ENCODE data around the gene TMPRSS3. TPM values are rescaled to one million over a fixed set of nuclear protein-coding genes. Genes with fewer than 3 reads are reported as not detected.

TMPRSS3 gene
- total RNA-seq, 2 donors from 2014 or later, result not detected

GRCh38 chr21:42403611-42404231 is 7.9 kb upstream of the TMPRSS3 start, which contains the start of gene UBASH3A:
Gene UBASH3A (plus strand): TSS chr21:42403902. CDS start chr21:42403946, 44 bp downstream.
- Mint-ChIP-seq H3K36me3 (ENCODE audit: low read depth) (no peaks in the 10 kb centered on the region), H3K27ac (no peak within 1 kb of the TSS), H3K9me3 (no peaks in the 10 kb centered on the region), H3K4me3 (no peak within 1 kb of the TSS), H3K4me1 (peaks cover 3% of the 10 kb centered on the region), H3K27me3 (ENCODE audit: insufficient read depth) (no peaks in the 10 kb centered on the region)
- no peak within 1 kb of the TSS for H3K4me3 ChIP-seq (ENCODE audit: low read length)
- no peaks in the 10 kb centered on the region for H3K27me3 ChIP-seq (ENCODE audit: control insufficient read depth, insufficient read depth, low read length, poor library complexity, severe bottlenecking)
- no peak for DNase-seq
- no peak within 1 kb of the TSS for H3K27ac ChIP-seq (ENCODE audit: low read depth, low read length)
- no peak for TF ChIP-seq CTCF (conservative IDR thresholded peaks at IDR 0.05)
- H3K9ac ChIP-seq (ENCODE audit: extremely low read depth, low read length, poor library complexity, severe bottlenecking), result no peak within 1 kb of the TSS
- H3K9me3 ChIP-seq (ENCODE audit: control insufficient read depth, low read length), result peaks cover 7% of the 10 kb centered on the region
- H3K4me1 ChIP-seq (ENCODE audit: control insufficient read depth, insufficient read depth, low read length), result no peaks in the 10 kb centered on the region
- no peaks in the 10 kb centered on the region for H3K36me3 ChIP-seq (ENCODE audit: control insufficient read depth, insufficient read depth, low read length)
- WGBS, 2 experiments (ENCODE audit: insufficient coverage in 1 of 2, insufficient read length in 1 of 2), result 90 to 92% methylated on average over 17 to 21 of the region's 21 CpGs

- Histone ChIP-seq H3K4me1 (ENCODE audit: control insufficient read depth, insufficient read depth, low read length) (no peaks in the 10 kb centered on the region), H3K9ac (ENCODE audit: extremely low read depth, low read length, poor library complexity, severe bottlenecking) (no peak overlapping the region), H3K27me3 (ENCODE audit: control insufficient read depth, insufficient read depth, low read length, poor library complexity, severe bottlenecking) (no peaks in the 10 kb centered on the region), H3K27ac (ENCODE audit: low read depth, low read length) (no peak overlapping the region), H3K9me3 (ENCODE audit: control insufficient read depth, low read length) (peaks cover 7% of the 10 kb centered on the region), H3K36me3 (ENCODE audit: control insufficient read depth, insufficient read depth, low read length) (no peaks in the 10 kb centered on the region), H3K4me3 (ENCODE audit: low read length) (no peak overlapping the region)
- no peaks in the 10 kb centered on the region for H3K9me3 Mint-ChIP-seq
- no peak overlapping the region for H3K27ac Mint-ChIP-seq
- DNase-seq, result no peak
- WGBS, 2 experiments (ENCODE audit: insufficient coverage in 1 of 2, insufficient read length in 1 of 2), result 80 to 91% methylated on average over 1 to 2 of the region's 2 CpGs
- H3K4me1 Mint-ChIP-seq, result peaks cover 10% of the 10 kb centered on the region
- H3K27me3 Mint-ChIP-seq (ENCODE audit: insufficient read depth), result no peaks in the 10 kb centered on the region
- TF ChIP-seq CTCF (conservative IDR thresholded peaks at IDR 0.05), result no peak
- H3K4me3 Mint-ChIP-seq, result no peak overlapping the region
- H3K36me3 Mint-ChIP-seq (ENCODE audit: low read depth), result no peaks in the 10 kb centered on the region
Observed at GRCh38 chr21:42401820-42402251, 6.0 kb upstream of the TMPRSS3 start.

GRCh38 chr21:42401154-42401553 is 5.3 kb upstream of the TMPRSS3 start:
- Mint-ChIP-seq H3K27ac (no peak overlapping the region), H3K27me3 (ENCODE audit: insufficient read depth) (no peaks in the 10 kb centered on the region), H3K9me3 (no peaks in the 10 kb centered on the region), H3K4me1 (peaks cover 10% of the 10 kb centered on the region), H3K4me3 (no peak overlapping the region), H3K36me3 (ENCODE audit: low read depth) (no peaks in the 10 kb centered on the region)
- Histone ChIP-seq H3K27me3 (ENCODE audit: control insufficient read depth, insufficient read depth, low read length, poor library complexity, severe bottlenecking) (no peaks in the 10 kb centered on the region), H3K36me3 (ENCODE audit: control insufficient read depth, insufficient read depth, low read length) (no peaks in the 10 kb centered on the region), H3K4me3 (ENCODE audit: low read length) (no peak overlapping the region), H3K27ac (ENCODE audit: low read depth, low read length) (no peak overlapping the region), H3K4me1 (ENCODE audit: control insufficient read depth, insufficient read depth, low read length) (no peaks in the 10 kb centered on the region), H3K9me3 (ENCODE audit: control insufficient read depth, low read length) (peaks cover 7% of the 10 kb centered on the region), H3K9ac (ENCODE audit: extremely low read depth, low read length, poor library complexity, severe bottlenecking) (no peak overlapping the region)
- no peak for DNase-seq
- no peak for TF ChIP-seq CTCF (conservative IDR thresholded peaks at IDR 0.05)
- 83% methylated on average over 2 of the region's 3 CpGs; no CpG with 5 or more reads in 1 of the 2 experiments for WGBS, 2 experiments (ENCODE audit: insufficient coverage in 1 of 2, insufficient read length in 1 of 2)
